Activated B cell treated with CpG ODN at 0.5 μM for 24 hours (primary cell): ENCODE data around the gene DKK2. TPM values are rescaled to one million over a fixed set of nuclear protein-coding genes. Genes with fewer than 3 reads are reported as not detected.

Experiments
- ATAC-seq: fragments of 200-7000 bp; cut with Tn5 transposase; one replicate; pipeline ENCODE4 v1.10.0; 2021; ENCODE audit warnings: low read depth, mild to moderate bottlenecking, moderate library complexity
- CTCF ChIA-PET: fragments of 350-600 bp; sonication (Branson Sonifier 250); formaldehyde crosslinking; loops from one replicate; lab custom pipeline; 2021; ENCODE audit warnings: antibody characterized with exemption; lab: Charles Lee
- POLR2A ChIA-PET: fragments of 350-600 bp; sonication (Branson Sonifier 250); formaldehyde crosslinking; loops from one replicate; lab custom pipeline; 2021; ENCODE audit warnings: antibody characterized with exemption; lab: Charles Lee
- DNase-seq: peaks from one replicate; pipeline ENCODE4 v3.0.0; 2022
- H3K27ac Mint-ChIP-seq: one replicate; pipeline ENCODE4 v1.8.0; 2020; ENCODE audit warnings: mixed read lengths
- H3K27me3 Mint-ChIP-seq: one replicate; pipeline ENCODE4 v1.8.0; 2021; ENCODE audit warnings: mixed read lengths
- H3K36me3 Mint-ChIP-seq: one replicate; pipeline ENCODE4 v1.8.0; 2021; ENCODE audit warnings: low read depth, mixed read lengths
- H3K4me1 Mint-ChIP-seq: one replicate; pipeline ENCODE4 v1.8.0; 2021; ENCODE audit warnings: mixed read lengths
- H3K4me3 Mint-ChIP-seq: one replicate; pipeline ENCODE4 v1.8.0; 2020; ENCODE audit warnings: mild to moderate bottlenecking, mixed read lengths
- H3K9me3 Mint-ChIP-seq: one replicate; pipeline ENCODE4 v1.8.0; 2020; ENCODE audit warnings: mixed read lengths
- intact Hi-C: fragments of 100-400 bp; cut with micrococcal nuclease; formaldehyde crosslinking; loops from one replicate; pipeline ENCODE4 v1.15.1; 2024
- total RNA-seq: library from RNA; stranded (reverse); gene quantifications from 2 replicates; pipeline ENCODE4 v1.2.3, GENCODE V29; 2022
- TF ChIP-seq, protein P1 (sequence below): fragments of 200-600 bp; IDR thresholded peaks from one replicate; pipeline ENCODE4 v1.8.0; 2022; ENCODE audit warnings: antibody characterized with exemption, mild to moderate bottlenecking

The DKK2 gene
- total RNA-seq, 1 donor from 2014 or later, result not detected

DNA sequence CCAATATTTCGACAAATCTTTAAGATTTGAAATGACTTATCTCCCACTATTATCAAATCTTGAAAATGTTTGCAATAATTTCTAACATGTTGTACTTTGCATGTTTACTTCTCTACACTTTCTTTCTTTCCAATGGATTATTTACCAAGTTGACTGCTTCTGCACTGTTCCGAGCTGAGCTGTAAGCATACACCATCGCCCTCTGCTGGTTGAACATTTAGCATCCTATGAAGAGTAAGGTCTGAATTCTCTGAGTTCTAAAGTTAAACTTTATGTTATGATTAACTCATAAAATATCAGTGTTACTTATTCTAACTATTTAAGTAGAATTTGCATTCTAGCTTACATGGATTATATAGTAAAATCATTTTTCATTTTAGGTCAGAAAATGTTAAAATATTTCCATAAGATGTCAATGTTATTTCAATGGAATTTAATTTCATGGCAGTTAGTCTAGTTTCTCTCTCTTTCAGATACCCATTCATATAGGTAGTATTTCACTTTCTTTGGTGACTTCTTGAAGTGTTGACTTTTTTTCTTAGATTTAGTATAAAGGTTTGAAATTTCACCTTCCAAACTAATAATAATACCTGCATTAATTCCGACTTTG is 137.4 kb downstream of the DKK2 start:
- ChIA-PET CTCF (no interaction called here), POLR2A (no interaction called here)
- no peak for ATAC-seq
- Mint-ChIP-seq H3K4me3 (no peak overlapping the region), H3K4me1 (no peaks in the 10 kb centered on the region), H3K9me3 (peaks cover 3% of the 10 kb centered on the region), H3K27ac (no peak overlapping the region), H3K36me3 (no peaks in the 10 kb centered on the region), H3K27me3 (no peaks in the 10 kb centered on the region)
- intact Hi-C loops, result no loop called here
- no peak for DNase-seq
- TF ChIP-seq, protein P1, sequence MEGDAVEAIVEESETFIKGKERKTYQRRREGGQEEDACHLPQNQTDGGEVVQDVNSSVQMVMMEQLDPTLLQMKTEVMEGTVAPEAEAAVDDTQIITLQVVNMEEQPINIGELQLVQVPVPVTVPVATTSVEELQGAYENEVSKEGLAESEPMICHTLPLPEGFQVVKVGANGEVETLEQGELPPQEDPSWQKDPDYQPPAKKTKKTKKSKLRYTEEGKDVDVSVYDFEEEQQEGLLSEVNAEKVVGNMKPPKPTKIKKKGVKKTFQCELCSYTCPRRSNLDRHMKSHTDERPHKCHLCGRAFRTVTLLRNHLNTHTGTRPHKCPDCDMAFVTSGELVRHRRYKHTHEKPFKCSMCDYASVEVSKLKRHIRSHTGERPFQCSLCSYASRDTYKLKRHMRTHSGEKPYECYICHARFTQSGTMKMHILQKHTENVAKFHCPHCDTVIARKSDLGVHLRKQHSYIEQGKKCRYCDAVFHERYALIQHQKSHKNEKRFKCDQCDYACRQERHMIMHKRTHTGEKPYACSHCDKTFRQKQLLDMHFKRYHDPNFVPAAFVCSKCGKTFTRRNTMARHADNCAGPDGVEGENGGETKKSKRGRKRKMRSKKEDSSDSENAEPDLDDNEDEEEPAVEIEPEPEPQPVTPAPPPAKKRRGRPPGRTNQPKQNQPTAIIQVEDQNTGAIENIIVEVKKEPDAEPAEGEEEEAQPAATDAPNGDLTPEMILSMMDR, result no peak

DNA sequence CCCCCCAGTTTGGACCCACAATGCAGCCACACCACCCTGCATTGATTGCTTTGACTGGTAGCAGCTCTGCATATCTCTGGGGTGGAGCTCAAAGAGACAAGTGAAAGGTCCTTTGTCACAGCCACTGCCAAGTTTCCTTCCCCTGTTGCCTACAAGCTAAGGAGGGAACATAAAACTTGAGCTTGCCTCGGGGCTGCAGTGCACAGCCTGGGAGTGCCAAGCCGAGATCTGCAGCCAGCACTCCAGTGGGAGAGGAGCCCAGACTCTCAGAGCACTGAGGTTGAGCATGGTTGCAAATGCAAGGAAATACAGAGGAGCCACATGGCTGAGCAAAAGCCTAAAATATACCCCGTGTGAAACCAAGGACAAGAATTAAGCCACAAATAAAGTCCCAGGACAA is 142.2 kb downstream of the DKK2 start:
- Mint-ChIP-seq H3K27ac (no peak overlapping the region), H3K9me3 (peaks cover 3% of the 10 kb centered on the region), H3K4me3 (no peak overlapping the region), H3K27me3 (no peaks in the 10 kb centered on the region), H3K4me1 (no peaks in the 10 kb centered on the region), H3K36me3 (no peaks in the 10 kb centered on the region)
- ChIA-PET CTCF (no interaction called here), POLR2A (no interaction called here)
- DNase-seq (no peak), ATAC-seq (no peak)
- TF ChIP-seq, protein P1, result no peak
- intact Hi-C loops, result no loop called here

DNA sequence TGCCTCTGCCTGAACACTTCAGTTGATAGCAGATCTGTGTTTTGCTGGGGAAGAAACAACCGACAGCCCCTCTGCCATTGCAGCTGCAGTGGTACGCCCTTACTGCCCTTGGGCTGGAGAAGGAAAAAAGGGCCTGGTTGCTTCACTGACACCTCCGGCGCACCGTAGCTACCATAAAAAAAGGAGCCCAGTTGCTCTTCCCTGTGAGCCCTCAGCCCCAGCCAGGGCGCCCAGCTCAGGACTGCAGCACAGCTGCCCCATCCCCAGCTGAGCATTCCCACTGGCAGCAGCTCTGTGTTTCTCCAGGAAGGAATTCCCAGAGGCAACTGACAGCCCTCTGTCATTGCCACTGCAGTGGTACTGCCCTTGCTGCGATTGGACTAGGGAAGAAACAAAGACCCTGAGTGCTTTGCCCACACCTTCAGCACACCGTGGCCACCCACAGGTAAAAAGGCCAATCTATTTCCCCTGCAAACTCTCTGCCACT is 142.7 kb downstream of the DKK2 start:
- ChIA-PET POLR2A (no interaction called here), CTCF (no interaction called here)
- Mint-ChIP-seq H3K4me1 (no peaks in the 10 kb centered on the region), H3K9me3 (peaks cover 3% of the 10 kb centered on the region), H3K36me3 (no peaks in the 10 kb centered on the region), H3K27me3 (no peaks in the 10 kb centered on the region), H3K27ac (no peak overlapping the region), H3K4me3 (no peak overlapping the region)
- ATAC-seq, result no peak
- no peak for DNase-seq
- intact Hi-C loops, result no loop called here
- TF ChIP-seq, protein P1, result no peak

DNA sequence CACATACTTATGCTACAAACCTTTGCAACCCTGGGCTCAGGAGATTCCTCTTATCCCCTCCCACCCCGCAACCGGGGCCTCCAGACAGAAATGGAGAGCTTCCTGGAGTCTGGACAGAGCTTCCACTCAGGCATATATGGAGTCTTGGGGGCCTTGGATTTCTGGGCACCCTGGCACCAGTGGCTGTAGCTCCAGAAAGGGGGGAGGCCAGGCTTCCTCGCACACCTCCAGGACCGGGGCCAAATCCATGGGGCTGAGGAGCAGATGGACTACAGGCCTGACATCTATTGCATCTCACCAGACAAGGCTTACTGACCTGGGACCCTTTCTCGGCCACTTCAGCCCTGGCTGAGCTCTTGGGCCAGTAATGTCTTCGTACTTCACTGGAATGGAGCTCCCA is 143.3 kb downstream of the DKK2 start:
- H3K36me3 Mint-ChIP-seq, result no peaks in the 10 kb centered on the region
- ATAC-seq, result no peak
- no peaks in the 10 kb centered on the region for H3K4me1 Mint-ChIP-seq
- CTCF ChIA-PET, result no interaction called here
- H3K27ac Mint-ChIP-seq, result no peak overlapping the region
- intact Hi-C loops, result no loop called here
- H3K9me3 Mint-ChIP-seq, result peaks cover 3% of the 10 kb centered on the region
- POLR2A ChIA-PET, result no interaction called here
- TF ChIP-seq, protein P1, result no peak
- H3K4me3 Mint-ChIP-seq, result no peak overlapping the region
- no peak for DNase-seq
- no peaks in the 10 kb centered on the region for H3K27me3 Mint-ChIP-seq

DNA sequence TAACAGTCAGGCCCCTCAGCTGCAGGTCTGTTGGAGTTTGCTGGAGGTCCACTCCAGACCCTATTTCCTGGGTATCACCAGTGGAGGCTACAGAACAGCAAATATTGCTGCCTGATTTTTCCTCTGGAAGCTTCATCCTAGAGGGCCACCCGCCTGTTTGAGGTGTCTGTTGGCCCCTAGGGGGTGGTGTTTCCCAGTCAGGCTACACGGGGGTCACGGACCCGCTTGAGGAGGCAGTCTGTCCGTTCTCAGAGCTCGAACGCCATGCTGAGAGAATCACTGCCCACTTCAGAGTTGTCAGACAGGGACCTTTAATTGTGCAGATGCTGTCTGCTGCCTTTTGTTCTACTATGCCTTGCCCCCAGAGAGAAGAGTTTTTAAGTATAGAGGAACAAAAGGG is 160.8 kb downstream of the DKK2 start:
- Mint-ChIP-seq H3K4me3 (no peak overlapping the region), H3K4me1 (no peaks in the 10 kb centered on the region), H3K36me3 (no peaks in the 10 kb centered on the region), H3K27ac (no peak overlapping the region), H3K27me3 (no peaks in the 10 kb centered on the region), H3K9me3 (peaks cover 3% of the 10 kb centered on the region)
- intact Hi-C loops, result no loop called here
- no peak for ATAC-seq
- TF ChIP-seq, protein P1, result no peak
- CTCF ChIA-PET, result no interaction called here
- DNase-seq, result no peak
- POLR2A ChIA-PET, result no interaction called here
